MCF 10A (cell line): Measurements from ENCODE around the gene PARS2. TPM values are rescaled to one million over a fixed set of nuclear protein-coding genes. Genes with fewer than 3 reads are reported as not detected.
A peak's percentile ranks its signal among the peaks of the same experiment; 100 is the strongest.

ENCODE experiments used
- BruUV-seq: library from RNA; stranded (reverse); fragments of 400-500 nt; replicated peaks from 2 replicates; lab custom pipeline; 2021; lab: Mats Ljungman, UMichigan
- CTCF ChIA-PET: fragments of 300-600 bp; sonication (Branson Sonifier 250); formaldehyde crosslinking; extraction: SDS; loops from one replicate; lab custom pipeline; 2021; ENCODE audit warnings: antibody characterized with exemption, inconsistent platforms; lab: Yijun Ruan, JAX
- POLR2A ChIA-PET: fragments of 300-600, 350-650 bp; sonication (Branson Sonifier 250); formaldehyde crosslinking; extraction: SDS; loops from one replicate; lab custom pipeline; 2020; ENCODE audit warnings: antibody characterized with exemption, inconsistent platforms; lab: Yijun Ruan, JAX
- DNase-seq: peaks from one replicate; pipeline ENCODE4 v3.0.0-alpha.2; 2018; ENCODE audit not compliant: unreplicated experiment
- H3K27ac Mint-ChIP-seq: one replicate; pipeline ENCODE4 v1.8.0; 2022; ENCODE audit warnings: mild to moderate bottlenecking, low read depth, mixed read lengths; ENCODE audit not compliant: unreplicated experiment
- H3K27me3 Mint-ChIP-seq: one replicate; pipeline ENCODE4 v1.8.0; 2022; ENCODE audit warnings: mixed read lengths; ENCODE audit not compliant: insufficient read depth, unreplicated experiment
- H3K36me3 Mint-ChIP-seq: one replicate; pipeline ENCODE4 v1.8.0; 2022; ENCODE audit warnings: mild to moderate bottlenecking, moderate library complexity, mixed read lengths; ENCODE audit not compliant: insufficient read depth, unreplicated experiment
- H3K4me1 Mint-ChIP-seq: one replicate; pipeline ENCODE4 v1.8.0; 2022; ENCODE audit warnings: mixed read lengths; ENCODE audit not compliant: insufficient read depth, unreplicated experiment
- H3K4me3 Mint-ChIP-seq: one replicate; pipeline ENCODE4 v1.8.0; 2022; ENCODE audit warnings: mild to moderate bottlenecking, moderate library complexity, mixed read lengths; ENCODE audit not compliant: unreplicated experiment
- H3K9me3 Mint-ChIP-seq: one replicate; pipeline ENCODE4 v1.8.0; 2022; ENCODE audit warnings: mixed read lengths; ENCODE audit not compliant: unreplicated experiment
- CTCF ChIP-seq: fragments of 200-600 bp; IDR thresholded peaks from one replicate; pipeline ENCODE4 v1.8.0; 2022; ENCODE audit warnings: antibody characterized with exemption, mild to moderate bottlenecking; ENCODE audit not compliant: unreplicated experiment
- intact Hi-C: fragments of 100-400 bp; cut with micrococcal nuclease; formaldehyde crosslinking; loops from 2 replicates; pipeline ENCODE4 v1.14.1; 2022
- total RNA-seq: library from RNA; stranded (reverse); gene quantifications from 2 replicates; pipeline ENCODE4 v1.2.3, GENCODE V29; 2022

The PARS2 gene
- total RNA-seq, 1 experiment from 2014 or later, result 4.7 TPM

GRCh38 chr1:54804471-54805132 lies 40.3 kb upstream of the PARS2 start:
- H3K9me3 Mint-ChIP-seq, result no peaks in the 10 kb centered on the region
- ChIA-PET POLR2A (no interaction called here), CTCF (interaction anchor here (1.9 to 2.2 kb wide), 2 partner anchors 12 to 134 kb away, joined by 4 to 8 read pairs; no protein-coding TSS in a partner anchor)
- H3K4me3 Mint-ChIP-seq, result no peak overlapping the region
- DNase-seq, result no peak
- intact Hi-C loops, result loop anchor here (5.0 kb wide), 2 partner anchors 42 to 87 kb away; partner anchors contain the start of genes PARS2 and TTC4
- no peak overlapping the region for H3K27ac Mint-ChIP-seq
- H3K36me3 Mint-ChIP-seq, result no peaks in the 10 kb centered on the region
- no TSS peak for BruUV-seq
- no peak for TF ChIP-seq CTCF
- no peaks in the 10 kb centered on the region for H3K27me3 Mint-ChIP-seq
- peaks cover 24% of the 10 kb centered on the region for H3K4me1 Mint-ChIP-seq

GRCh38 chr1:54803761-54804470 lies 39.6 kb upstream of the PARS2 start:
- intact Hi-C loops, result loop anchor here (5.0 kb wide), 2 partner anchors 42 to 87 kb away; partner anchors contain the start of genes PARS2 and TTC4
- ChIA-PET POLR2A (no interaction called here), CTCF (interaction anchor here (0.7 to 2.2 kb wide), 4 partner anchors 11 to 314 kb away, joined by 3 to 8 read pairs (median 4); no protein-coding TSS in a partner anchor)
- Mint-ChIP-seq H3K4me3 (no peak overlapping the region), H3K4me1 (peaks cover 31% of the 10 kb centered on the region), H3K36me3 (no peaks in the 10 kb centered on the region), H3K27me3 (no peaks in the 10 kb centered on the region), H3K27ac (no peak overlapping the region), H3K9me3 (no peaks in the 10 kb centered on the region)
- DNase-seq, result no peak
- TF ChIP-seq CTCF, result no peak
- BruUV-seq, result no TSS peak

- ChIA-PET CTCF (interaction anchor here (0.6 to 2.6 kb wide), 42 partner anchors 9 to 844 kb away, joined by 3 to 16 read pairs (median 4); partner anchors contain the start of genes ACOT11 and TTC4), POLR2A (interaction anchor here (0.8 to 2.0 kb wide), 11 partner anchors 18 to 394 kb away, joined by 3 to 10 read pairs (median 7); partner anchors contain the start of genes PARS2, SSBP3 and TTC4)
- intact Hi-C loops, result loop anchor here (5.0 kb wide), 2 partner anchors 39 to 84 kb away; partner anchors contain the start of genes PARS2 and TTC4
- no TSS peak for BruUV-seq
- Mint-ChIP-seq H3K36me3 (no peaks in the 10 kb centered on the region), H3K27me3 (no peaks in the 10 kb centered on the region), H3K9me3 (no peaks in the 10 kb centered on the region), H3K4me3 (peak within 1 kb of the TSS; percentile 76), H3K27ac (no peak within 1 kb of the TSS), H3K4me1 (peaks cover 32% of the 10 kb centered on the region)
- DNase-seq, result peak; percentile 71
- peak; percentile 43 for TF ChIP-seq CTCF
These were observed 36.8 kb upstream of the PARS2 start, which contains the start of gene TTC22 for GRCh38 chr1:54800899-54801759. Gene TTC22 (minus strand): TSS chr1:54801323. CDS start chr1:54801163, 160 bp downstream.
